Thymus (tissue), 11 donors: ENCODE results near the gene CDK19. TPM values are rescaled to one million over a fixed set of nuclear protein-coding genes. Genes with fewer than 3 reads are reported as not detected.

ENCODE experiments used
- DNase-seq, 9 donors: peaks; one replicate each; pipeline ENCODE4 v3.0.0-alpha.2; 2013; ENCODE audit warnings: low spot score in 9 of 9, low read depth in 6 of 9, missing footprints in 1 of 9
- H3K27ac ChIP-seq, 2 donors: one replicate each; pipeline ENCODE4 v1.5.1; 2013; ENCODE audit warnings: control low read depth in 1 of 2, low read depth in 1 of 2, low read length in 1 of 2, mild to moderate bottlenecking in 1 of 2, moderate library complexity in 1 of 2
- H3K27me3 ChIP-seq, 2 donors: one replicate each; pipeline ENCODE4 v1.5.1; 2013; ENCODE audit warnings: low read length in 1 of 2; ENCODE audit not compliant: control insufficient read depth in 2 of 2, insufficient read depth in 1 of 2
- H3K36me3 ChIP-seq, 2 donors: one replicate each; pipeline ENCODE4 v1.5.1; 2013; ENCODE audit warnings: low read length in 1 of 2, mild to moderate bottlenecking in 1 of 2, moderate library complexity in 1 of 2; ENCODE audit not compliant: control insufficient read depth in 2 of 2, insufficient read depth in 2 of 2
- H3K4me1 ChIP-seq, 2 donors: one replicate each; pipeline ENCODE4 v1.5.1; 2013; ENCODE audit warnings: low read length in 2 of 2; ENCODE audit not compliant: control insufficient read depth in 2 of 2, insufficient read depth in 2 of 2
- H3K4me3 ChIP-seq, 2 donors: one replicate each; pipeline ENCODE4 v1.5.1; 2013; ENCODE audit warnings: low read length in 2 of 2, control low read depth in 1 of 2, mild to moderate bottlenecking in 1 of 2
- H3K9me3 ChIP-seq, 2 donors: one replicate each; pipeline ENCODE4 v1.5.1; 2013; ENCODE audit warnings: low read length in 1 of 2, mild to moderate bottlenecking in 1 of 2; ENCODE audit not compliant: control insufficient read depth in 2 of 2, insufficient read depth in 1 of 2
- WGBS: extraction: QIAGEN DNeasy Blood & Tissue Kit; methylation state at CpG from one replicate; pipeline ENCODE4 v1.1.7; 2013; 5-methylcytosine and 5-hydroxymethylcytosine counted together
- polyA plus RNA-seq: library from polyadenylated mRNA; stranded (reverse); fragments of 200-250 nt; gene quantifications from one replicate; pipeline ENCODE4 v1.2.3, GENCODE V29; 2013
- total RNA-seq: library from RNA; stranded (reverse); fragments of 120-200 nt; gene quantifications from one replicate; pipeline ENCODE4 v1.2.4, GENCODE V29; 2013
- donor health status: healthy.

The CDK19 gene
- total and polyA plus RNA-seq, 2 donors = 10.4 to 15.4 TPM

- H3K4me3 ChIP-seq = no peak overlapping the region
- no peak overlapping the region for H3K27ac ChIP-seq
- H3K4me1 ChIP-seq = no peaks in the 10 kb centered on the region
- H3K36me3 ChIP-seq = peaks cover 0 to 3% of the 10 kb centered on the region in 2 donors
- no peaks in the 10 kb centered on the region for H3K27me3 ChIP-seq
- no peak for DNase-seq
- 98% methylated on average over 3 of the region's 3 CpGs for WGBS
- H3K9me3 ChIP-seq = no peaks in the 10 kb centered on the region
Observed at GRCh38 chr6:110690106-110690654, 125.1 kb downstream of the CDK19 start.

GRCh38 chr6:110689275-110689935, 125.9 kb downstream of the CDK19 start:
- DNase-seq = peak in 1 of 9 donors; percentile 20
- no peaks in the 10 kb centered on the region for H3K9me3 ChIP-seq
- H3K36me3 ChIP-seq = peaks cover 0 to 3% of the 10 kb centered on the region in 2 donors
- no peak overlapping the region for H3K4me3 ChIP-seq
- H3K27me3 ChIP-seq = no peaks in the 10 kb centered on the region
- 95% methylated on average over 6 of the region's 6 CpGs for WGBS
- no peaks in the 10 kb centered on the region for H3K4me1 ChIP-seq
- H3K27ac ChIP-seq = no peak overlapping the region

- no peak overlapping the region for H3K4me3 ChIP-seq
- H3K36me3 ChIP-seq = peaks cover 0 to 3% of the 10 kb centered on the region in 2 donors
- WGBS = 71% methylated on average over 6 of the region's 6 CpGs
- no peak overlapping the region for H3K27ac ChIP-seq
- no peak for DNase-seq
- H3K4me1 ChIP-seq = no peaks in the 10 kb centered on the region
- H3K27me3 ChIP-seq = no peaks in the 10 kb centered on the region
- H3K9me3 ChIP-seq = no peaks in the 10 kb centered on the region
Observed at GRCh38 chr6:110688661-110689268, 126.5 kb downstream of the CDK19 start.

- Histone ChIP-seq H3K4me3 (no peak overlapping the region), H3K27me3 (no peaks in the 10 kb centered on the region), H3K4me1 (no peaks in the 10 kb centered on the region), H3K9me3 (no peaks in the 10 kb centered on the region), H3K27ac (no peak overlapping the region), H3K36me3 (peaks cover 0 to 3% of the 10 kb centered on the region in 2 donors)
- 47% methylated on average over 1 of the region's 1 CpG for WGBS
- DNase-seq = no peak
Observed at GRCh38 chr6:110687326-110687725, 127.9 kb downstream of the CDK19 start.

- WGBS = 95% methylated on average over 3 of the region's 3 CpGs
- no peaks in the 10 kb centered on the region for H3K9me3 ChIP-seq
Observed at GRCh38 chr6:110683241-110683640, 132.0 kb downstream of the CDK19 start.

GRCh38 chr6:110682460-110682853, 132.8 kb downstream of the CDK19 start:
- 39% methylated on average over 1 of the region's 1 CpG for WGBS
- peak; percentile 60 to 94 (median 88) for DNase-seq

More at GRCh38 chr6:110683241-110683640, 132.0 kb downstream of the CDK19 start:
- H3K4me3 ChIP-seq = no peak overlapping the region
- H3K27me3 ChIP-seq = no peaks in the 10 kb centered on the region
- H3K36me3 ChIP-seq = peaks cover 0 to 3% of the 10 kb centered on the region in 2 donors
- no peak for DNase-seq
- no peak overlapping the region for H3K27ac ChIP-seq
- H3K4me1 ChIP-seq = no peaks in the 10 kb centered on the region

GRCh38 chr6:110681543-110682459, 133.5 kb downstream of the CDK19 start:
- Histone ChIP-seq H3K36me3 (peaks cover 0 to 3% of the 10 kb centered on the region in 2 donors), H3K27ac (no peak overlapping the region), H3K4me3 (no peak overlapping the region), H3K27me3 (no peaks in the 10 kb centered on the region), H3K9me3 (no peaks in the 10 kb centered on the region), H3K4me1 (no peaks in the 10 kb centered on the region)
- DNase-seq = no peak
- WGBS = 88% methylated on average over 4 of the region's 4 CpGs

More at GRCh38 chr6:110682460-110682853, 132.8 kb downstream of the CDK19 start:
- Histone ChIP-seq H3K27me3 (no peaks in the 10 kb centered on the region), H3K36me3 (peaks cover 0 to 3% of the 10 kb centered on the region in 2 donors), H3K4me3 (no peak overlapping the region), H3K27ac (no peak overlapping the region), H3K9me3 (no peaks in the 10 kb centered on the region), H3K4me1 (no peaks in the 10 kb centered on the region)

GRCh38 chr6:110676396-110676795, 138.9 kb downstream of the CDK19 start:
- H3K4me1 ChIP-seq = no peaks in the 10 kb centered on the region
- no peak overlapping the region for H3K27ac ChIP-seq
- H3K4me3 ChIP-seq = no peak overlapping the region
- no peak for DNase-seq
- no peaks in the 10 kb centered on the region for H3K27me3 ChIP-seq
- H3K9me3 ChIP-seq = no peaks in the 10 kb centered on the region
- H3K36me3 ChIP-seq = no peaks in the 10 kb centered on the region
